Myocyte (in vitro differentiated cells): ENCODE results near the gene ZC3H12D. TPM values are rescaled to one million over a fixed set of nuclear protein-coding genes. Genes with fewer than 3 reads are reported as not detected.
"Not testable (repeated sequence)": the region's sequence is repeated elsewhere in the genome, so short reads cannot be mapped to it uniquely, and the experiment has no call there.

Experiments
- DNase-seq: peaks from one replicate; pipeline ENCODE4 v3.0.0-alpha.2; 2012; ENCODE audit warnings: low read depth
- total RNA-seq: library from RNA; depleted of rRNA; stranded (reverse); fragments of >200 nt; gene quantifications from 2 replicates; pipeline ENCODE4 v1.2.3, GENCODE V29; 2014

ZC3H12D gene
- total RNA-seq, 1 donor from 2014 or later = 0.05 TPM

- DNase-seq = not testable (repeated sequence)
These were observed 24.6 kb downstream of the ZC3H12D start for GRCh38 chr6:149460249-149460648.

GRCh38 chr6:149459761-149460160 is 25.1 kb downstream of the ZC3H12D start:
- no peak for DNase-seq

GRCh38 chr6:149458806-149459205 is 26.0 kb downstream of the ZC3H12D start:
- DNase-seq = no peak

GRCh38 chr6:149458196-149458595 is 26.6 kb downstream of the ZC3H12D start:
- no peak for DNase-seq

- no peak for DNase-seq
These were observed 27.4 kb downstream of the ZC3H12D start for GRCh38 chr6:149457316-149457884.

- DNase-seq = no peak
These were observed 28.3 kb downstream of the ZC3H12D start for GRCh38 chr6:149456311-149457021.

- peak; percentile 20 for DNase-seq
These were observed 29.6 kb downstream of the ZC3H12D start for GRCh38 chr6:149455031-149455732.

GRCh38 chr6:149454346-149454848 is 30.4 kb downstream of the ZC3H12D start:
- peak; percentile 98 for DNase-seq

- no peak for DNase-seq
These were observed 31.0 kb downstream of the ZC3H12D start for GRCh38 chr6:149453597-149454345.

- no peak for DNase-seq
These were observed 32.5 kb downstream of the ZC3H12D start for GRCh38 chr6:149452037-149452939.

- DNase-seq = no peak
These were observed 33.3 kb downstream of the ZC3H12D start for GRCh38 chr6:149451376-149452036.

- DNase-seq = no peak
These were observed 34.0 kb downstream of the ZC3H12D start for GRCh38 chr6:149450679-149451375.

GRCh38 chr6:149449831-149450678 is 34.8 kb downstream of the ZC3H12D start:
- no peak for DNase-seq

GRCh38 chr6:149448821-149449453 is 35.9 kb downstream of the ZC3H12D start:
- no peak for DNase-seq

- no peak for DNase-seq
These were observed 37.9 kb downstream of the ZC3H12D start for GRCh38 chr6:149446791-149447376.

GRCh38 chr6:149445573-149445972 is 39.2 kb downstream of the ZC3H12D start:
- DNase-seq = peak; percentile 92

GRCh38 chr6:149445095-149445466 is 39.7 kb downstream of the ZC3H12D start:
- DNase-seq = peak; percentile 66
